AG08396 (cell line): ENCODE measurements around the gene KCNQ2.

Experiments used
- DNase-seq: peaks from one replicate; pipeline ENCODE4 v3.0.0; 2012; ENCODE audit warnings: low spot score, mixed read lengths

KCNQ2 gene

DNA sequence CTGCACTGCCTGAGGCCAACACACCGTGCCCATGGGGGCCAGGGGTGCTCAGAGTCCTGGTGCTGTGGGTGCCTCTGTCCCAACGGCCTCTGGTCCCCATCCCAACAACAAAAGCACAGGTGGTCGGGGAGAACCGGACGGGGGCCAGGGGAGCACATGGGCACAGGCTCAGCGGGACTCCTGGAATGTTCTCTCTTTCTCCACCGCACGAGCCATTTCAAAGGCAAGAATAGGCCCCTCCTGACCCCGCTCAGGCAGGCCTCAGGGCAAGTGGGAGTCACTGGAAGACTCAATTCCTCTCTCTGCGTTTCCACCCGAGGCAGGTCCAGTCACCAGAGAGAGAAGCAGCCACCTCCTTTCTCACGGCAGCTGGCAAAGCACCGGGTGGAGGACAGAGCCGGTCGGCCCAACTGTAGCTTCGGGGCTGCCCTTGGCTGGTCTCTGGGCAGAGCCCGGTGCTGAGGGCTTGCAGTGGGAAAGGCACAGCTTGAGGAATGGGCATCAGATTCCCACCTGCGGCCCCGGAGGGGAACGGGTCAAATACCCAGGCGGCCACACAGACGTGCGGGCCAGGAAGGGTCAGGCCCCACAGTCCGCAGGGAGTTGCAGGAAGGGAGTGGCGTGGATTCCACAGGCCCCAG lies 55.2 kb downstream of the KCNQ2 start:
- no peak for DNase-seq

DNA sequence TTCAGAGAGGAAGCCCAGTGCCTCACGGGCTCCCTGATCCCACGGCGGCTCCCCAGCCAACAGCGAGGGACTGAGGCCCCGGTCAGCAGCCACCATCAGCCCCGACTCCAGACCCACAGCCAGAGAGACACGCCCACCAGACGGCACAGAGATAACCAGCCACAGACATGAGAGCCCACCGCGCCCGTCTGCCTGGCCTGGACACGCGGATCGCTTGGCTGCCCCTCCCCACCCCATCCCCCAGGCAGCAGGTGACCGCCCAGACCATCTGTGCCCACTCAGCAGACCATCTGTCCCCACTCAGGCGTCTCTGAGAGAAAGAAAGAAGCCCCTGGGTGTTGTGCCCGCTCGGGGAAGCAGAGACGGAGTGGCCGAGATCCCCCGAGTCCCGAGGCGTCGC lies 55.8 kb downstream of the KCNQ2 start:
- DNase-seq: no peak

DNA sequence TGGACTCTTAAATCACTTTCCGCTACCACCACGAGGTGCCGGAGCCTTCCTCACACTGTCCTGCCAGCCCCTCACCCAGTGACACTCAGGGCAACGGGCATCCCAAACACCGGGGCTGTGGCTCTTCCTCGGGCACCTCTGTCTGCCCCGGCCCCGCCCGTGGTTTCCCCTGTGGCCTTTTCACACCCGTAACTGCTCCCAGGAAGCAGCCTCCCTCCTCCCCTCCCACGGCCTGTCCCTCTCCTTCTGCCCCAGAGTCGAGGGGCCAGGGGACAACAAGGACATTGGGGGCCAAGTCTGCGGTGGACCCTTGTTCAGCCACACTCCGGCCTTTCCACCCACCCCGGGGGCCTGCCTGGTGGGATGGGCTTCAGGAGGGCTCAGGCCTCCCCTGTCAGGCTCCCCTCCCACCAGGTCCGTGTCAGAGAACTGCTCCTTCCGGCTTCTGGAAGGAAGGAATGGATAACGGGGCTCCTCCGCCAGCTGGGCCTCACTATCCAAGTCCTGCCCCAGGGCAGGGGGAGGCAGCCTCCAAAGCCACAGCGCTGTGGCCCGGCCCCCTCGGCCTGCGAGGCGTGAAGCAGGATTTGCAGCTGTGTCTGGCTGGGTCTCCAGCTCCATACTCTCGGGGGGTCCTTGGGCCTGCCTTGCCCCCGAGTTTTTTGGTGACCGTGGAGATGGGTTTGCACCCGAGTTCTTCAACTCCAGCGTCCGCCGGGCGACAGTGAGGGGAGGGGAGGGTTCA lies 56.6 kb downstream of the KCNQ2 start:
- no peak for DNase-seq

GRCh38 chr20:63414720-63415430 lies 57.6 kb downstream of the KCNQ2 start:
- DNase-seq: no peak

- no peak for DNase-seq
These were observed 58.3 kb downstream of the KCNQ2 start for GRCh38 chr20:63413963-63414684.

GRCh38 chr20:63413323-63413722 lies 59.1 kb downstream of the KCNQ2 start:
- DNase-seq: no peak

DNA sequence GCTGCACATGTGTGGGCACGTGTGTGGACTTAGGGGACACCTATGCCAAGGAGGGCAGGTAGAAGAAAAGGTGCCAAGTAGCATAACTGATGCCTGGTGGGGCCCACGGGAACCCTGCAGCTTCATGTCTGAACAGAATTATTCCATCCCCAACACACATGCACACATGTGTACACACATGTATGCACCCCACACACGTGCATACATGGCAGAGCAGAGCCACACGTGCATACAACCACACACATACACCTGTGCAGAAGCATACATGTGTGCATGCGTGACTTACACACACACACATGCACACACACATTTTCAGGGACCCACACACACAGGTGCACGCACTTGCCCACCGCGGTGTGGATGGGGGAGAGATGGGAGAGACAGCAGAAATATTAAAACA lies 59.6 kb downstream of the KCNQ2 start:
- DNase-seq: no peak

DNA sequence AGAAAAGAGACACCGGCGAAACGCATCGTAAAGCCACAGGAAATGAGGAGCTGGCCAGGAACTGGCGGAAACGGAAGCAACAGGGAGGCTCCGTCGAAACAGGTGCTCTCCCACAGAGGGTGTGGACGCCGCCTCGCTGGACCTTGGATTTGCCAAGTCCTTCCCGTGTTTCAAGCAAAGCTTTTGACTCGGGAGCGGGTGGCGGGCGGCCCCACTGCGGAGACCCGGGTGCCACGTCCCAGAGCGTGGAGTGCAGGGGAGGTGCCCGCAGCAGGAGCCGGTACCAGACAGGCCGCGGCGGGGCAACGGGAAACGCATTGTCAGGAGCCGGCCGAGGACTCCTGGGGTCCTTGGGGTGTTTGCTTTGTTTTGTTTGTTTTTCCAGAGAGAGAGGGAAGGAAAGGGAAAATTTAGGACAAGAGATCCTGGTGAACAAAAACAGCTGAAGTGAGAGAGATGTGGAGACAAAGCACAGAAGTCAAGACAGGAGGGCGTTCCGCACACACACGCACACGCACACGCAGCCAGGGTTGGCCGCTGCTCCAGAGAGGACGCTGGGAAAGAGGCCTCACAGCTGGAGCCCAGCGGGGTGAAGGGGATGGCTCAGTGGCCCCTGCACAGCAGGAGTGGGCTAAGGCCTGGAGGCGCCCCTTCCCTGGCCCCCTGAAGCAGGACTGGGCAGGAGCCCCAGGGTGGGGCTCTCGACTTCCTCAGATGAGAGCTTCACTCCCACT lies 60.4 kb downstream of the KCNQ2 start:
- DNase-seq: no peak

GRCh38 chr20:63411151-63411897 lies 61.1 kb downstream of the KCNQ2 start:
- DNase-seq: no peak

- DNase-seq: no peak
These were observed 62.5 kb downstream of the KCNQ2 start for GRCh38 chr20:63409834-63410435.

DNA sequence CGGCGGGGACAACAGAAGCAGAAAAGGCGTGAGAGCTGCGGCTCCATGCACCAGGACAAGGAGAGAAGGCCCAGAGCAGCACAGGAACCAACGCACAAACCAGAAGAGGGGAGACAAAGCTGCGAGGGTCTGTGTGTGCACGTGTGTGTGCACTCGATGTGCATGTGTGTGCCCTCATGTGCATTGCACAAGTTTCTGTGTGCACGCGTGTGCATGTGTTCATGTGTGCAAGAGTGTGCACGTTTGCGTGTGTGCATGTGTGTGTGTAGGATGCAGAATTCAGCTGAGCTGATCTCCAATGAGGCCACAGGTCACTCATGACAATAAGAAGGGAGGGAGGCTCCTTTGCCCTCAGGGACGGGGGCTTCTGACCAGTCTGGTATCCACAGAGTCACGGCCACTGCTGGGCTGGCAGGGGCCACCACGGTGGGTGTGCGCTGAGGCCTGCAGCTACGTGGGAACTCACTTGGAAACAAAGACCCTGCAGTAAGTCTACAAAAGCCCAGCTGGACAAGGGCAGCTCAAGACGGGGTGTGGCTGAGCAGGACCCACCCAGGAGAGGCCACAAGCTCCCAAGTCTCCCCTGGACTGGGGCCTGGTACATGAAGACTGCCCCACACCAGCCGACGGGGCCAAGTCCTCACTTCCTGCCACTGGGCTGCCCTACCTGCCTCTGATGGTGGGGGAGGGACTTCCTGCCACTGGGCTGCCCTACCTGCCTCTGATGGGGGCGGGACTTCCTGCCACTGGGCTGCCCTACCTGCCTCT lies 63.2 kb downstream of the KCNQ2 start:
- DNase-seq: no peak

DNA sequence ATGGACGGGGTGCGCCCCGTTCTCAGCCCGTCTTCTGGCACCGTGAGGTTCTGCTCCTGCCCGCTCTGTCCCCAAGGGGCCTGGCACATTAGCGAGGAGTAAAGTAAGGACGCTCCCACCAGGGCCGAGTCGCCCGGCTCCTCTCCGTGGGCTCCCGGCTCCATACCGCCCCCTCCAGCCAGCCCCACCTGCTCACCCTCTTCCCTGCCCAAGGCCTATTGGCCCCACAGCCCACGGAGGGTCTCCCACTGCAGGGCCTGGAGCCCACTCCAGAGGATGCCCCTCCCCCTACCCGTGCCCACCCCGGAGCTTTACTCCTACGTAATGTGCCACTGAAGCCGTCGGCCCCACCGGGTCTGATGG lies 63.8 kb downstream of the KCNQ2 start:
- DNase-seq: no peak

- DNase-seq: no peak
These were observed 64.3 kb downstream of the KCNQ2 start for GRCh38 chr20:63407928-63408683.

GRCh38 chr20:63406617-63407245 lies 65.7 kb downstream of the KCNQ2 start:
- no peak for DNase-seq

- DNase-seq: no peak
These were observed 66.4 kb downstream of the KCNQ2 start for GRCh38 chr20:63406011-63406410.

DNA sequence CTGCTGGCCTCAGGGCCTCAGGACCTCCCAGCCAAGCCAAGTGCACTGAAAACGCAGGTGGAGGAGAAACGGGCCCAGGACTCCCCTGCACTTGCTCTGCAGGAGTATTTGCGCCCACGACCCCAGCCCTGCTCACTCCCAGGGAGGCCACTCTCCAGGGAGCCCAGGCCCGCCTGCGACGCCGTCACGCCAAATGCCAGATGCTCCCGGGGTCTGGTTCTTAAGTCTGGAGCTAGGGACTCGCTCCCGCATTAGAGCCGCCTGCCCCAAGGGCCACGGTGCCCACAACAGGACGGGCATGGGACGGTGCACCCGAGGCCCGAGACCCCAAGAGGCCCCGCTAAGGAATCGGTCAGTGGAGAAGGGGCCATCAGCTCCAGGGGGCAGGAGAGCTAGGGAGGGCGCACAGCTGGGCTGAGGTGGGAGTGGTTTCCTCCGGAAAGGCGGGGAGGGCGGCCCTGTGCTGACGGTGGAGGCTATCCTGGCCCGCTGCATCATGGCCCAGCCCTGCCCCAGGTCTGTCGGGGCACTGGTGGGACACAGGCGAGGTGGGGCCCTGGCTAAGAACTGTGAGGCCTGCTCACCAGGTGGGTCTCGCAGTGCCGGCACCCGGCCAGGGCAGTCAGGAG lies 67.2 kb downstream of the KCNQ2 start:
- no peak for DNase-seq

GRCh38 chr20:63404129-63405085 lies 68.0 kb downstream of the KCNQ2 start:
- DNase-seq: no peak
